ENCODE measurements around the gene HTRA3. TPM values are rescaled to one million over a fixed set of nuclear protein-coding genes. Genes with fewer than 3 reads are reported as not detected.

The HTRA3 gene
- total RNA-seq, 1 donor from 2014 or later: 0.16 TPM

- Mint-ChIP-seq H3K4me1 (ENCODE audit: unreplicated experiment) (peaks cover 9% of the 10 kb centered on the region), H3K4me3 (ENCODE audit: unreplicated experiment) (no peak overlapping the region), H3K27ac (ENCODE audit: unreplicated experiment) (no peak overlapping the region), H3K27me3 (ENCODE audit: unreplicated experiment) (peaks cover 7% of the 10 kb centered on the region), H3K9me3 (ENCODE audit: unreplicated experiment) (no peaks in the 10 kb centered on the region), H3K36me3 (ENCODE audit: unreplicated experiment) (no peaks in the 10 kb centered on the region)
- TF ChIP-seq CTCF (IDR thresholded peaks at IDR 0.05): no peak
- DNase-seq (ENCODE audit: extremely low spot score, unreplicated experiment): no peak
Measured at GRCh38 chr4:8252301-8253173, 17.0 kb upstream of the HTRA3 start.

- no peaks in the 10 kb centered on the region for H3K36me3 Mint-ChIP-seq (ENCODE audit: unreplicated experiment)
- no peak overlapping the region for H3K4me3 Mint-ChIP-seq (ENCODE audit: unreplicated experiment)
- peaks cover 5% of the 10 kb centered on the region for H3K27me3 Mint-ChIP-seq (ENCODE audit: unreplicated experiment)
- H3K4me1 Mint-ChIP-seq (ENCODE audit: unreplicated experiment): peaks cover 11% of the 10 kb centered on the region
- no peak for TF ChIP-seq CTCF (IDR thresholded peaks at IDR 0.05)
- H3K27ac Mint-ChIP-seq (ENCODE audit: unreplicated experiment): no peak overlapping the region
- no peaks in the 10 kb centered on the region for H3K9me3 Mint-ChIP-seq (ENCODE audit: unreplicated experiment)
- DNase-seq (ENCODE audit: extremely low spot score, unreplicated experiment): no peak
Measured at GRCh38 chr4:8254076-8254475, 15.5 kb upstream of the HTRA3 start.

- no peak for TF ChIP-seq CTCF (IDR thresholded peaks at IDR 0.05)
- Mint-ChIP-seq H3K4me1 (ENCODE audit: unreplicated experiment) (peaks cover 21% of the 10 kb centered on the region), H3K9me3 (ENCODE audit: unreplicated experiment) (no peaks in the 10 kb centered on the region), H3K4me3 (ENCODE audit: unreplicated experiment) (no peak overlapping the region), H3K27me3 (ENCODE audit: unreplicated experiment) (no peaks in the 10 kb centered on the region), H3K27ac (ENCODE audit: unreplicated experiment) (no peak overlapping the region), H3K36me3 (ENCODE audit: unreplicated experiment) (no peaks in the 10 kb centered on the region)
- DNase-seq (ENCODE audit: extremely low spot score, unreplicated experiment): no peak
Measured at GRCh38 chr4:8255698-8256441, 13.7 kb upstream of the HTRA3 start.

GRCh38 chr4:8257854-8258253 lies 11.7 kb upstream of the HTRA3 start:
- TF ChIP-seq CTCF (IDR thresholded peaks at IDR 0.05): no peak
- Mint-ChIP-seq H3K9me3 (ENCODE audit: unreplicated experiment) (no peaks in the 10 kb centered on the region), H3K36me3 (ENCODE audit: unreplicated experiment) (no peaks in the 10 kb centered on the region), H3K27me3 (ENCODE audit: unreplicated experiment) (no peaks in the 10 kb centered on the region), H3K27ac (ENCODE audit: unreplicated experiment) (no peak overlapping the region), H3K4me3 (ENCODE audit: unreplicated experiment) (no peak overlapping the region), H3K4me1 (ENCODE audit: unreplicated experiment) (peaks cover 32% of the 10 kb centered on the region)
- no peak for DNase-seq (ENCODE audit: extremely low spot score, unreplicated experiment)
